ENCODE data around the gene ZFP36L1. TPM values are rescaled to one million over a fixed set of nuclear protein-coding genes. Genes with fewer than 3 reads are reported as not detected.

The ZFP36L1 gene
- total and polyA plus RNA-seq, 10 of the 15 experiments (the other 5 are each of a cell fraction or from before 2014, with no cell fraction given), result 22.0 to 184 (median 66.1) TPM

- ChIA-PET POLR2A (no interaction called here), RAD21 (ENCODE audit: unreplicated experiment) (no interaction called here), CTCF (interaction anchor here (1.3 kb wide), 1 partner anchor 13 kb away, joined by 3 read pairs; no protein-coding TSS in a partner anchor), SMC1A (ENCODE audit: uncharacterized antibody, unreplicated experiment) (interaction anchor here (1.4 to 1.6 kb wide), 2 partner anchors 10 to 11 kb away, joined by 3 to 4 read pairs; no protein-coding TSS in a partner anchor)
- BruUV-seq (replicated peaks), result no TSS peak
- H3K4me1 ChIP-seq (ENCODE audit: control insufficient read depth, insufficient read depth, low read length), result no peaks in the 10 kb centered on the region
- WGBS (ENCODE audit: insufficient coverage, insufficient replicate concordance, low lambda C conversion rate, missing lambda C conversion rate), result 30% methylated on average over 5 of the region's 5 CpGs
- H3K4me3 ChIP-seq, result no peak overlapping the region
- no peak overlapping the region for H3K4me2 ChIP-seq (ENCODE audit: control insufficient read depth, insufficient read depth)
- no peaks in the 10 kb centered on the region for H3K9me3 ChIP-seq (replicated peaks; ENCODE audit: control insufficient read depth, insufficient read depth, low read length)
- in situ Hi-C loops (cut with MboI), result no loop called here
- H3K9ac ChIP-seq (ENCODE audit: control insufficient read depth, insufficient read depth, low read length), result no peak overlapping the region
- no peak for ATAC-seq
- DNase-seq (ENCODE audit: low read depth, low spot score), result no peak
- H4K20me1 ChIP-seq (ENCODE audit: control insufficient read depth, insufficient read depth), result no peaks in the 10 kb centered on the region
- no peaks in the 10 kb centered on the region for H3K79me2 ChIP-seq (ENCODE audit: control insufficient read depth, insufficient read depth, low read length)
- no peaks in the 10 kb centered on the region for H3K36me3 ChIP-seq (ENCODE audit: control insufficient read depth in 2 of 2, insufficient read depth in 2 of 2, low read length in 1 of 2)
- H3K27ac ChIP-seq (ENCODE audit: control insufficient read depth, insufficient read depth), result no peak overlapping the region
- no peaks in the 10 kb centered on the region for H3K27me3 ChIP-seq (replicated peaks in 1 of 2; ENCODE audit: control insufficient read depth in 2 of 2, insufficient read depth in 2 of 2, low read length in 1 of 2)
- H2AFZ ChIP-seq (ENCODE audit: control insufficient read depth, low read depth, low read length), result no peak overlapping the region
- intact Hi-C loops (cut with micrococcal nuclease; ENCODE audit: unreplicated experiment), result no loop called here
- FAIRE-seq, result no peak
- TF ChIP-seq CBFB (IDR thresholded peaks at IDR 0.05; ENCODE audit: low read depth), result no peak
- TF ChIP-seq NR2F1 (conservative IDR thresholded peaks at IDR 0.05), result no peak
- no peak for TF ChIP-seq SIN3A (IDR thresholded peaks at IDR 0.05; ENCODE audit: low read depth, low read length)
- TF ChIP-seq DPF2 (IDR thresholded peaks at IDR 0.05), result no peak
- TF ChIP-seq ZBED1 (IDR thresholded peaks at IDR 0.05; ENCODE audit: borderline replicate concordance), result no peak
- no peak for TF ChIP-seq ZNF592 (IDR thresholded peaks at IDR 0.05)
- no peak for TF ChIP-seq MTA3 (IDR thresholded peaks at IDR 0.05; ENCODE audit: borderline replicate concordance, low read length)
- no peak for TF ChIP-seq ATF3 (IDR thresholded peaks at IDR 0.05; ENCODE audit: borderline replicate concordance, extremely low read depth, low read depth, low read length)
- TF ChIP-seq MYB (IDR thresholded peaks at IDR 0.05; ENCODE audit: borderline replicate concordance, low read depth, low read length), result no peak
- TF ChIP-seq FOXM1 (IDR thresholded peaks at IDR 0.05; ENCODE audit: low read depth, low read length), result no peak
- TF ChIP-seq MYC (IDR thresholded peaks at IDR 0.05; ENCODE audit: insufficient read depth, insufficient read length, insufficient replicate concordance, low read length, severe bottlenecking), result no peak
- no peak for TF ChIP-seq TARDBP (IDR thresholded peaks at IDR 0.05; ENCODE audit: borderline replicate concordance)
- no peak for TF ChIP-seq STAT3 (IDR thresholded peaks at IDR 0.05; ENCODE audit: low read depth, low read length)
- TF ChIP-seq BCL11A (IDR thresholded peaks at IDR 0.05; ENCODE audit: low read depth, low read length), result no peak
- no peak for TF ChIP-seq SP1 (IDR thresholded peaks at IDR 0.05; ENCODE audit: low read depth, low read length)
- TF ChIP-seq PML (IDR thresholded peaks at IDR 0.05; ENCODE audit: low read length), result no peak
These were observed 25.6 kb downstream of the ZFP36L1 start for GRCh38 chr14:68767248-68767645.

Measured in GM12878 (cell line).